ENCODE results near the gene PODXL2. TPM values are rescaled to one million over a fixed set of nuclear protein-coding genes. Genes with fewer than 3 reads are reported as not detected.

Gene PODXL2
- total RNA-seq, 1 experiment from 2014 or later, result 5.7 TPM

GRCh38 chr3:127652246-127652995 lies 23.4 kb downstream of the PODXL2 start:
- ChIA-PET RAD21 (ENCODE audit: low non-redundant PET in 1 of 2, low total read pairs in 2 of 2, uncharacterized antibody in 2 of 2, unreplicated experiment in 2 of 2) (interaction anchor here (0.6 to 1.1 kb wide), 2 partner anchors 42 to 397 kb away, joined by 6 read pairs; no protein-coding TSS in a partner anchor), CTCF (interaction anchor here (1.2 to 2.1 kb wide), 6 partner anchors 9 to 481 kb away, joined by 3 to 6 read pairs (median 4); no protein-coding TSS in a partner anchor), POLR2A (no interaction called here)
- peaks cover 3 to 15% of the 10 kb centered on the region in 2 experiments for H3K4me1 ChIP-seq (ENCODE audit: control insufficient read depth in 1 of 2, insufficient read depth in 2 of 2, low read length in 2 of 2)
- H4K20me1 ChIP-seq (ENCODE audit: insufficient read depth), result no peaks in the 10 kb centered on the region
- no peak overlapping the region for H3K4me2 ChIP-seq (ENCODE audit: low read length)
- no peak overlapping the region for H3K4me3 ChIP-seq (replicated peaks in 1 of 2; ENCODE audit: low read depth in 1 of 2, low read length in 2 of 2)
- no TSS peak for BruUV-seq (replicated peaks)
- no peaks in the 10 kb centered on the region for H3K79me2 ChIP-seq (ENCODE audit: insufficient read depth, low read length)
- ATAC-seq (peak; percentile 94), DNase-seq (ENCODE audit: low read depth, low spot score) (peak; percentile 41)
- H3K36me3 ChIP-seq (ENCODE audit: control insufficient read depth in 1 of 2, insufficient read depth in 2 of 2, low read length in 2 of 2), result no peaks in the 10 kb centered on the region
- intact Hi-C loops (cut with micrococcal nuclease), result loop anchor here (1.0 to 10.0 kb wide), 4 partner anchors 179 to 481 kb away; no protein-coding TSS in a partner anchor
- H3K27ac ChIP-seq (ENCODE audit: low read depth, low read length), result no peak overlapping the region
- no peaks in the 10 kb centered on the region for H3K9me2 ChIP-seq (ENCODE audit: insufficient read depth)
- no peaks in the 10 kb centered on the region for H3K27me3 ChIP-seq (ENCODE audit: insufficient read depth, low read length)
- TF ChIP-seq ZNF274 (IDR thresholded peaks at IDR 0.05; ENCODE audit: low read depth, low read length), result no peak
- peak; percentile 82 to 94 (median 91) for TF ChIP-seq CTCF (IDR thresholded peaks at IDR 0.05 in 2 of 3, conservative IDR thresholded peaks at IDR 0.05 in 1 of 3; ENCODE audit: borderline replicate concordance in 1 of 3, insufficient read depth in 1 of 3, low read depth in 2 of 3, low read length in 2 of 3)
- peak; percentile 97 for TF ChIP-seq RAD21 (IDR thresholded peaks at IDR 0.05; ENCODE audit: low read depth)
- no peak for TF ChIP-seq MAX (IDR thresholded peaks at IDR 0.05)
- no peak for TF ChIP-seq REST (IDR thresholded peaks at IDR 0.05; ENCODE audit: low read depth)
- no peaks in the 10 kb centered on the region for H3K9me3 ChIP-seq (ENCODE audit: control insufficient read depth in 1 of 2, insufficient read depth in 1 of 2, low read depth in 1 of 2, low read length in 2 of 2)
- H3K9ac ChIP-seq (ENCODE audit: low read length), result no peak overlapping the region
- no peak overlapping the region for H2AFZ ChIP-seq (ENCODE audit: low read depth, low read length, poor library complexity, severe bottlenecking)
